Liver (tissue), 3 donors: Measurements from ENCODE around the gene SLFN12.

ENCODE experiments used
- FOXA1 ChIP-seq: IDR thresholded peaks from 2 replicates; pipeline ENCODE4 v1.6.1; 2016; ENCODE audit warnings: antibody characterized with exemption
- GABPA ChIP-seq, 2 donors: IDR thresholded peaks in 1 of 2; conservative IDR thresholded peaks in 1 of 2; 2 replicates each; pipeline ENCODE4 v1.6.1; 2016; ENCODE audit warnings: antibody characterized with exemption in 2 of 2, mild to moderate bottlenecking in 1 of 2, moderate library complexity in 1 of 2
- JUND ChIP-seq, 2 donors: IDR thresholded peaks; 2 replicates each; pipeline ENCODE4 v1.6.1; 2016; ENCODE audit warnings: antibody characterized with exemption in 2 of 2
- NR2F2 ChIP-seq: IDR thresholded peaks from 2 replicates; pipeline ENCODE4 v1.6.1; 2016; ENCODE audit warnings: antibody characterized with exemption
- RAD21 ChIP-seq, 2 donors: IDR thresholded peaks; 2 replicates each; pipeline ENCODE4 v1.6.1; 2016; ENCODE audit warnings: antibody characterized with exemption in 2 of 2, mild to moderate bottlenecking in 2 of 2
- RXRA ChIP-seq, 2 donors: IDR thresholded peaks; 2 replicates each; pipeline ENCODE4 v1.6.1; 2017 to 2018; ENCODE audit warnings: antibody characterized with exemption in 2 of 2, mild to moderate bottlenecking in 1 of 2
- TAF1 ChIP-seq: conservative IDR thresholded peaks from 2 replicates; pipeline ENCODE4 v1.6.1; 2016; ENCODE audit warnings: antibody characterized with exemption, mild to moderate bottlenecking
- YY1 ChIP-seq: IDR thresholded peaks from 2 replicates; pipeline ENCODE4 v1.6.1; 2016; ENCODE audit warnings: antibody characterized with exemption, mild to moderate bottlenecking
- TF ChIP-seq, protein P1 (sequence below): fragments of 150-350 bp; IDR thresholded peaks from 2 replicates; pipeline ENCODE4 v1.5.1; 2017; ENCODE audit warnings: improper control_type of control experiment, low read depth, low read length; ENCODE audit not compliant: missing input control
- TF ChIP-seq, protein P2 (sequence below): IDR thresholded peaks from 2 replicates; pipeline ENCODE4 v1.6.1; 2016; ENCODE audit warnings: antibody characterized with exemption
- TF ChIP-seq, protein P3 (sequence below): IDR thresholded peaks from 2 replicates; pipeline ENCODE4 v1.6.1; 2016; ENCODE audit warnings: antibody characterized with exemption
- donor health status: healthy.
- donor health status: healthy.

DNA sequence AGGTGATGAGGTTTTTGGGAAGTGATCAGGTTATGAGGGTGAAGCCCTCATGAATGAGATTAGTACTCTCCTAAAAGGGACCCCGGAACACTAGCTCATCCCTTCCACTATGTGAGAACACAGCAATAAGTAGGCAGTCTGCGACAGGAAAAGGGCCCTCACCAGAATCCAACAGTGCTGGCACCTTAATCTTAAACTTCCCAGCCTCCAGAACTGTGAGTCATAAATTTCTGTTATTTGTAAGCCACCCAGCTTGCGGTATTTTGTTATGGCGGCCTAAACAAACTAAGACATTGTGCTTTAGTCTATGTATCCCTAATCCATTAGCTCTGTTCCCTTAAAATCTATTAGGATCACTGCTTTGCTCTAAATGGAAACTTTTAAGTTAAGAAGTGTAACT, 8.5 kb downstream of the SLFN12 start:
- TF ChIP-seq, protein P1, sequence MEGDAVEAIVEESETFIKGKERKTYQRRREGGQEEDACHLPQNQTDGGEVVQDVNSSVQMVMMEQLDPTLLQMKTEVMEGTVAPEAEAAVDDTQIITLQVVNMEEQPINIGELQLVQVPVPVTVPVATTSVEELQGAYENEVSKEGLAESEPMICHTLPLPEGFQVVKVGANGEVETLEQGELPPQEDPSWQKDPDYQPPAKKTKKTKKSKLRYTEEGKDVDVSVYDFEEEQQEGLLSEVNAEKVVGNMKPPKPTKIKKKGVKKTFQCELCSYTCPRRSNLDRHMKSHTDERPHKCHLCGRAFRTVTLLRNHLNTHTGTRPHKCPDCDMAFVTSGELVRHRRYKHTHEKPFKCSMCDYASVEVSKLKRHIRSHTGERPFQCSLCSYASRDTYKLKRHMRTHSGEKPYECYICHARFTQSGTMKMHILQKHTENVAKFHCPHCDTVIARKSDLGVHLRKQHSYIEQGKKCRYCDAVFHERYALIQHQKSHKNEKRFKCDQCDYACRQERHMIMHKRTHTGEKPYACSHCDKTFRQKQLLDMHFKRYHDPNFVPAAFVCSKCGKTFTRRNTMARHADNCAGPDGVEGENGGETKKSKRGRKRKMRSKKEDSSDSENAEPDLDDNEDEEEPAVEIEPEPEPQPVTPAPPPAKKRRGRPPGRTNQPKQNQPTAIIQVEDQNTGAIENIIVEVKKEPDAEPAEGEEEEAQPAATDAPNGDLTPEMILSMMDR: no peak
- TF ChIP-seq YY1: no peak
- no peak for TF ChIP-seq RAD21 (IDR thresholded peaks at IDR 0.05)
- TF ChIP-seq TAF1: no peak
- TF ChIP-seq, protein P2, sequence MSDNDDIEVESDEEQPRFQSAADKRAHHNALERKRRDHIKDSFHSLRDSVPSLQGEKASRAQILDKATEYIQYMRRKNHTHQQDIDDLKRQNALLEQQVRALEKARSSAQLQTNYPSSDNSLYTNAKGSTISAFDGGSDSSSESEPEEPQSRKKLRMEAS: no peak
- TF ChIP-seq JUND (IDR thresholded peaks at IDR 0.05): no peak
- no peak for TF ChIP-seq NR2F2
- TF ChIP-seq, protein P3, sequence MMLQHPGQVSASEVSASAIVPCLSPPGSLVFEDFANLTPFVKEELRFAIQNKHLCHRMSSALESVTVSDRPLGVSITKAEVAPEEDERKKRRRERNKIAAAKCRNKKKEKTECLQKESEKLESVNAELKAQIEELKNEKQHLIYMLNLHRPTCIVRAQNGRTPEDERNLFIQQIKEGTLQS: no peak
- TF ChIP-seq FOXA1: no peak
- no peak for TF ChIP-seq GABPA (IDR thresholded peaks at IDR 0.05 in 1 of 2, conservative IDR thresholded peaks at IDR 0.05 in 1 of 2)
- TF ChIP-seq RXRA (IDR thresholded peaks at IDR 0.05): no peak
